ENCODE measurements around the gene ZFP36L1.
A peak's percentile ranks its signal among the peaks of the same experiment; 100 is the strongest.
"Not testable (repeated sequence)": the region's sequence is repeated elsewhere in the genome, so short reads cannot be mapped to it uniquely, and the experiment has no call there.

ZFP36L1 gene

GRCh38 chr14:68782091-68782981 is 10.5 kb downstream of the ZFP36L1 start:
- no peak for DNase-seq

GRCh38 chr14:68781161-68782021 is 11.5 kb downstream of the ZFP36L1 start:
- DNase-seq = no peak

GRCh38 chr14:68780358-68781160 is 12.3 kb downstream of the ZFP36L1 start:
- DNase-seq = no peak

- no peak for DNase-seq
These were observed 13.0 kb downstream of the ZFP36L1 start for GRCh38 chr14:68779761-68780323.

- no peak for DNase-seq
These were observed 15.2 kb downstream of the ZFP36L1 start for GRCh38 chr14:68777644-68778043.

- DNase-seq = no peak
These were observed 17.2 kb downstream of the ZFP36L1 start for GRCh38 chr14:68775614-68776126.

GRCh38 chr14:68774771-68775613 is 17.9 kb downstream of the ZFP36L1 start:
- peak in 1 of 2 experiments; percentile 38 for DNase-seq

- DNase-seq = no peak
These were observed 20.0 kb downstream of the ZFP36L1 start for GRCh38 chr14:68772761-68773381.

- DNase-seq = no peak
These were observed 21.2 kb downstream of the ZFP36L1 start for GRCh38 chr14:68771631-68772030.

GRCh38 chr14:68770553-68771286 is 22.1 kb downstream of the ZFP36L1 start:
- no peak for DNase-seq

GRCh38 chr14:68770051-68770450 is 22.8 kb downstream of the ZFP36L1 start:
- DNase-seq = no peak

GRCh38 chr14:68768316-68768715 is 24.6 kb downstream of the ZFP36L1 start:
- no peak for DNase-seq

- no peak for DNase-seq
These were observed 25.6 kb downstream of the ZFP36L1 start for GRCh38 chr14:68767248-68767645.

GRCh38 chr14:68766299-68767247 is 26.3 kb downstream of the ZFP36L1 start:
- DNase-seq = no peak

- not testable (repeated sequence) for DNase-seq
These were observed 29.0 kb downstream of the ZFP36L1 start for GRCh38 chr14:68763843-68764242.

- no peak for DNase-seq
These were observed 29.7 kb downstream of the ZFP36L1 start for GRCh38 chr14:68762953-68763764.

- DNase-seq = no peak
These were observed 31.5 kb downstream of the ZFP36L1 start for GRCh38 chr14:68761391-68761790.

- no peak for DNase-seq
These were observed 32.1 kb downstream of the ZFP36L1 start for GRCh38 chr14:68760761-68761160.
